SU-DHL-6 (cell line): Measurements from ENCODE around the gene PVR.

ENCODE experiments used
- H2AFZ ChIP-seq: fragments of 200-600 bp; sonication (generic); 2 replicates; pipeline ENCODE4 v1.6.1; 2014; ENCODE audit warnings: low read depth, mild to moderate bottlenecking, moderate library complexity, mixed read lengths, antibody characterized with exemption, low read length; ENCODE audit not compliant: severe bottlenecking
- H3F3A ChIP-seq: fragments of 200-600 bp; shearing (Covaris generic); 2 replicates; pipeline ENCODE4 v1.6.0; 2016; ENCODE audit warnings: antibody characterized with exemption, mild to moderate bottlenecking; ENCODE audit not compliant: insufficient read depth
- H3K27ac ChIP-seq: fragments of 200-600 bp; sonication (generic); 2 replicates; pipeline ENCODE4 v1.5.1; 2016; ENCODE audit warnings: low read depth, mild to moderate bottlenecking, low read length, moderate library complexity, mixed read lengths
- H3K27me3 ChIP-seq: fragments of 200-600 bp; sonication (generic), shearing (Covaris generic); 2 replicates; pipeline ENCODE4 v1.6.0; 2014; ENCODE audit warnings: mild to moderate bottlenecking, low read length
- H3K36me3 ChIP-seq: fragments of 200-600 bp; sonication (generic); 2 replicates; pipeline ENCODE4 v1.6.1; 2014; ENCODE audit warnings: mild to moderate bottlenecking, low read length, mixed read lengths
- H3K4me2 ChIP-seq: fragments of 300-600, 200-600 bp; shearing (Covaris generic), sonication (generic); 2 replicates; pipeline ENCODE4 v1.6.0; 2014; ENCODE audit warnings: low read length, low read depth, mild to moderate bottlenecking; ENCODE audit not compliant: poor library complexity, severe bottlenecking
- H3K4me3 ChIP-seq: fragments of 200-600 bp; sonication (generic); 2 replicates; pipeline ENCODE4 v1.5.1; 2014; ENCODE audit warnings: antibody characterized with exemption, low read length, mild to moderate bottlenecking, mixed read lengths; ENCODE audit not compliant: insufficient read depth, poor library complexity, severe bottlenecking
- H3K79me2 ChIP-seq: fragments of 200-600 bp; sonication (generic); 2 replicates; pipeline ENCODE4 v1.6.1; 2014; ENCODE audit warnings: mild to moderate bottlenecking, low read length, moderate library complexity; ENCODE audit not compliant: insufficient read depth
- H3K9ac ChIP-seq: fragments of 200-600 bp; sonication (generic); 2 replicates; pipeline ENCODE4 v1.7.0; 2014; ENCODE audit warnings: mild to moderate bottlenecking, low read length
- H3K9me2 ChIP-seq: fragments of 200-600 bp; sonication (generic); replicated peaks from 2 replicates; pipeline ENCODE4 v1.6.1; 2014; ENCODE audit warnings: low read length; ENCODE audit not compliant: insufficient read depth
- H3K9me3 ChIP-seq: fragments of 200-600 bp; sonication (generic); 2 replicates; pipeline ENCODE4 v1.6.1; 2014; ENCODE audit warnings: low read length, mixed read lengths; ENCODE audit not compliant: insufficient read depth
- H4K20me1 ChIP-seq: fragments of 200-600 bp; sonication (generic); 2 replicates; pipeline ENCODE4 v1.6.1; 2014; ENCODE audit warnings: low read depth, mild to moderate bottlenecking, antibody characterized with exemption, low read length, moderate library complexity, mixed read lengths
- EZH2phosphoT487 ChIP-seq: fragments of 200-600 bp; sonication (generic), shearing (Covaris generic); conservative IDR thresholded peaks from 2 replicates; pipeline ENCODE4 v1.6.1; 2018; ENCODE audit warnings: mild to moderate bottlenecking, antibody characterized with exemption, low read length, moderate library complexity, mixed read lengths
- TF ChIP-seq, protein P1 (sequence below): fragments of 200-600 bp; sonication (generic); IDR thresholded peaks from one replicate; pipeline ENCODE4 v1.5.1; 2017; ENCODE audit warnings: antibody characterized with exemption, mild to moderate bottlenecking, low read length, moderate library complexity; ENCODE audit not compliant: insufficient read depth, poor library complexity, severe bottlenecking

Gene PVR

GRCh38 chr19:44698492-44699201, 54.9 kb downstream of the PVR start, which contains the start of gene CEACAM16:
Gene CEACAM16, plus strand, starts transcription at chr19:44699151. Its CDS starts 2,306 bp downstream, at chr19:44701457.
- H3K9ac ChIP-seq, result no peak within 1 kb of the TSS
- H3K4me3 ChIP-seq, result no peak within 1 kb of the TSS

GRCh38 chr19:44700547-44700946, 56.8 kb downstream of the PVR start:
- Histone ChIP-seq H3K9ac (no peak overlapping the region), H3K27me3 (no peaks in the 10 kb centered on the region), H3K9me3 (no peaks in the 10 kb centered on the region), H4K20me1 (no peaks in the 10 kb centered on the region), H3K36me3 (no peaks in the 10 kb centered on the region), H3F3A (no peaks in the 10 kb centered on the region), H3K27ac (no peak overlapping the region), H3K4me2 (no peak overlapping the region), H2AFZ (no peak overlapping the region), H3K4me3 (no peak overlapping the region), H3K79me2 (no peaks in the 10 kb centered on the region), H3K9me2 (no peaks in the 10 kb centered on the region)
- TF ChIP-seq, protein P1, sequence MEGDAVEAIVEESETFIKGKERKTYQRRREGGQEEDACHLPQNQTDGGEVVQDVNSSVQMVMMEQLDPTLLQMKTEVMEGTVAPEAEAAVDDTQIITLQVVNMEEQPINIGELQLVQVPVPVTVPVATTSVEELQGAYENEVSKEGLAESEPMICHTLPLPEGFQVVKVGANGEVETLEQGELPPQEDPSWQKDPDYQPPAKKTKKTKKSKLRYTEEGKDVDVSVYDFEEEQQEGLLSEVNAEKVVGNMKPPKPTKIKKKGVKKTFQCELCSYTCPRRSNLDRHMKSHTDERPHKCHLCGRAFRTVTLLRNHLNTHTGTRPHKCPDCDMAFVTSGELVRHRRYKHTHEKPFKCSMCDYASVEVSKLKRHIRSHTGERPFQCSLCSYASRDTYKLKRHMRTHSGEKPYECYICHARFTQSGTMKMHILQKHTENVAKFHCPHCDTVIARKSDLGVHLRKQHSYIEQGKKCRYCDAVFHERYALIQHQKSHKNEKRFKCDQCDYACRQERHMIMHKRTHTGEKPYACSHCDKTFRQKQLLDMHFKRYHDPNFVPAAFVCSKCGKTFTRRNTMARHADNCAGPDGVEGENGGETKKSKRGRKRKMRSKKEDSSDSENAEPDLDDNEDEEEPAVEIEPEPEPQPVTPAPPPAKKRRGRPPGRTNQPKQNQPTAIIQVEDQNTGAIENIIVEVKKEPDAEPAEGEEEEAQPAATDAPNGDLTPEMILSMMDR, result no peak
- TF ChIP-seq EZH2phosphoT487, result no peak

More at GRCh38 chr19:44698492-44699201, 54.9 kb downstream of the PVR start, which contains the start of gene CEACAM16:
- H3K9me2 ChIP-seq, result no peaks in the 10 kb centered on the region
- H3K4me2 ChIP-seq, result no peak within 1 kb of the TSS
- H3K27ac ChIP-seq, result no peak within 1 kb of the TSS
- H4K20me1 ChIP-seq, result no peaks in the 10 kb centered on the region
- no peaks in the 10 kb centered on the region for H3K79me2 ChIP-seq
- no peaks in the 10 kb centered on the region for H3K27me3 ChIP-seq
- H3F3A ChIP-seq, result no peaks in the 10 kb centered on the region
- TF ChIP-seq EZH2phosphoT487, result no peak
- TF ChIP-seq, protein P1, result no peak
- no peaks in the 10 kb centered on the region for H3K36me3 ChIP-seq
- H3K9me3 ChIP-seq, result no peaks in the 10 kb centered on the region
- H2AFZ ChIP-seq, result no peak within 1 kb of the TSS

DNA sequence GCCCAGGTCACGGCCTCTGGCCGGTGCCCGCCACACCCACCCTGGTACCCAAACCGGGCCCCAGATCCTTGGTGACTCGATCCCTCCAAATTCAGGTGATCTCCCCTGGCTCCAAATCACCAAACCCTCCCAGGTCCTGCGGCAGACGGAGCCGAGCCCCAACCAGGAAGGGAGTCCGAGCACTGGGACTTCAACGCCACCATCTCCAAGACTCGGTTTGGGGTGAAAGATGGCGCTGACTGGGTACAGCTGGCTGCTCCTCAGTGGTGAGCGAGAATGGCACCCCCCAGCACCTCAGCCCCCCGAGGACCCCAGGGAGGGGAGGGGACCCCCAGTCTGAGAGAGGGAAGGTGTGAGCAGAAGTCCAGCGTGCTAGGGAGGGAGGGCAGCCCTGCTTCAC, 57.5 kb downstream of the PVR start:
- no peaks in the 10 kb centered on the region for H3K9me2 ChIP-seq
- no peaks in the 10 kb centered on the region for H3F3A ChIP-seq
- TF ChIP-seq, protein P1, result no peak
- TF ChIP-seq EZH2phosphoT487, result no peak
- no peak overlapping the region for H3K4me3 ChIP-seq
- no peaks in the 10 kb centered on the region for H3K27me3 ChIP-seq
- no peaks in the 10 kb centered on the region for H4K20me1 ChIP-seq
- no peaks in the 10 kb centered on the region for H3K79me2 ChIP-seq
- H3K9ac ChIP-seq, result no peak overlapping the region
- no peak overlapping the region for H3K4me2 ChIP-seq
- no peak overlapping the region for H2AFZ ChIP-seq
- H3K9me3 ChIP-seq, result no peaks in the 10 kb centered on the region
- H3K36me3 ChIP-seq, result no peaks in the 10 kb centered on the region
- no peak overlapping the region for H3K27ac ChIP-seq
